SK-N-SH (cell line): Measurements from ENCODE around the gene THSD7A. TPM values are rescaled to one million over a fixed set of nuclear protein-coding genes. Genes with fewer than 3 reads are reported as not detected.

Source experiments
- CTCF ChIA-PET: fragments of 300-600, 350-600 bp; formaldehyde crosslinking; extraction: SDS; loops from one replicate; lab custom pipeline; 2021; lab: Yijun Ruan, JAX
- POLR2A ChIA-PET: fragments of 350-600 bp; sonication (Branson Sonifier 250); formaldehyde crosslinking; extraction: SDS; loops from one replicate; lab custom pipeline; 2020; ENCODE audit warnings: antibody characterized with exemption, inconsistent platforms; lab: Yijun Ruan, JAX
- DNase-seq: peaks from one replicate; pipeline ENCODE4 v3.0.0; 2012
- H2AFZ ChIP-seq: fragments of 200-600 bp; sonication (generic); 2 replicates; pipeline ENCODE4 v1.8.1; 2016; ENCODE audit warnings: antibody characterized with exemption, mild to moderate bottlenecking, low read depth
- H3F3A ChIP-seq: fragments of 200-600 bp; sonication (generic); replicated peaks from 2 replicates; pipeline ENCODE3; 2016; ENCODE audit warnings: antibody characterized with exemption, mild to moderate bottlenecking; ENCODE audit not compliant: insufficient read depth
- H3K27ac ChIP-seq, 2 experiments: fragments of 200-500 bp in 1 of 2; fragments of 200-600 bp in 1 of 2; sonication (Bioruptor generic) in 1 of 2; sonication (generic), shearing (Covaris generic) in 1 of 2; 2 replicates each; pipeline versions ENCODE4 v1.5.1 to v1.6.1; 2014 to 2016; ENCODE audit warnings: low read depth in 2 of 2, inconsistent platforms in 1 of 2, low read length in 1 of 2, mild to moderate bottlenecking in 1 of 2, mixed read lengths in 1 of 2
- H3K27me3 ChIP-seq: fragments of 200-600 bp; sonication (generic), shearing (Covaris generic); 2 replicates; pipeline ENCODE4 v1.6.1; 2016; ENCODE audit warnings: mixed run types; ENCODE audit not compliant: insufficient read depth
- H3K36me3 ChIP-seq, 2 experiments: fragments of 200-500 bp in 1 of 2; fragments of 200-600 bp in 1 of 2; sonication (Bioruptor generic) in 1 of 2; sonication (generic) in 1 of 2; replicated peaks in 1 of 2; 2 replicates each; pipeline versions ENCODE3 to v1.5.1; 2014 to 2016; ENCODE audit warnings: low read length in 1 of 2, mild to moderate bottlenecking in 1 of 2; ENCODE audit not compliant: insufficient read depth in 2 of 2, control insufficient read depth in 1 of 2
- H3K4me1 ChIP-seq, 2 experiments: fragments of 200-500 bp in 1 of 2; fragments of 200-600 bp in 1 of 2; sonication (Bioruptor generic) in 1 of 2; sonication (generic), shearing (Covaris generic) in 1 of 2; 2 replicates each; pipeline versions ENCODE4 v1.5.1 to v1.6.1; 2014 to 2016; ENCODE audit warnings: low read depth in 1 of 2, low read length in 1 of 2, mixed run types in 1 of 2; ENCODE audit not compliant: insufficient read depth in 2 of 2, control insufficient read depth in 1 of 2
- H3K4me2 ChIP-seq: fragments of 200-600 bp; sonication (generic), shearing (Covaris generic); 2 replicates; pipeline ENCODE4 v1.6.1; 2017; ENCODE audit warnings: mixed run types
- H3K4me3 ChIP-seq, 2 experiments: fragments of 200-500 bp in 1 of 2; fragments of 200-600 bp in 1 of 2; sonication (Bioruptor generic) in 1 of 2; sonication (generic), shearing (Covaris generic) in 1 of 2; 2 replicates each; pipeline versions ENCODE4 v1.5.1 to v1.8.1; 2014 to 2016; ENCODE audit warnings: low read depth in 2 of 2, inconsistent platforms in 1 of 2, low read length in 1 of 2, mild to moderate bottlenecking in 1 of 2, mixed read lengths in 1 of 2, moderate library complexity in 1 of 2
- H3K79me2 ChIP-seq: fragments of 200-600 bp; sonication (generic); 2 replicates; pipeline ENCODE4 v1.8.1; 2017; ENCODE audit warnings: mild to moderate bottlenecking; ENCODE audit not compliant: insufficient read depth
- H3K9ac ChIP-seq: fragments of 200-600 bp; sonication (generic); 2 replicates; pipeline ENCODE4 v1.6.1; 2017; ENCODE audit warnings: mixed run types
- H3K9me2 ChIP-seq: fragments of 200-600 bp; sonication (generic); 2 replicates; pipeline ENCODE4 v1.6.1; 2017; ENCODE audit warnings: mixed run types
- H3K9me3 ChIP-seq: fragments of 200-600 bp; sonication (generic); 2 replicates; pipeline ENCODE4 v1.6.1; 2017; ENCODE audit warnings: mixed run types, mild to moderate bottlenecking, moderate library complexity
- H4K20me1 ChIP-seq: fragments of 200-600 bp; sonication (generic); 2 replicates; pipeline ENCODE4 v1.6.1; 2017; ENCODE audit warnings: mild to moderate bottlenecking, mixed run types; ENCODE audit not compliant: insufficient read depth
- CHD2 ChIP-seq: fragments of 150-350 bp; IDR thresholded peaks from 2 replicates; pipeline ENCODE4 v1.6.1; 2018; ENCODE audit warnings: low read length; ENCODE audit not compliant: partially characterized antibody
- ELF1 ChIP-seq: IDR thresholded peaks from 2 replicates; pipeline ENCODE4 v1.4.0; 2012
- EZH2phosphoT487 ChIP-seq: fragments of 200-600 bp; sonication (generic); IDR thresholded peaks from 2 replicates; pipeline ENCODE4 v1.6.1; 2017; ENCODE audit warnings: low read depth, mixed run types, mild to moderate bottlenecking, antibody characterized with exemption, moderate library complexity, borderline replicate concordance
- FOSL2 ChIP-seq: IDR thresholded peaks from 2 replicates; pipeline ENCODE4 v1.4.0; 2012; ENCODE audit warnings: low read depth, mild to moderate bottlenecking, moderate library complexity, borderline replicate concordance
- FOXJ3 ChIP-seq: sonication (generic); formaldehyde crosslinking; IDR thresholded peaks from 2 replicates; pipeline ENCODE4 v1.5.1; 2020; ENCODE audit warnings: mild to moderate bottlenecking, missing genetic modification reagents
- GABPA ChIP-seq: IDR thresholded peaks from 2 replicates; pipeline ENCODE4 v1.4.0; 2012; ENCODE audit warnings: low read depth, mild to moderate bottlenecking
- JUND ChIP-seq: IDR thresholded peaks from 2 replicates; pipeline ENCODE4 v1.4.0; 2012
- MXI1 ChIP-seq: IDR thresholded peaks from 2 replicates; pipeline ENCODE4 v1.6.1; 2012; ENCODE audit warnings: mild to moderate bottlenecking, low read depth, low read length, improper control_type of control experiment
- NRF1 ChIP-seq: IDR thresholded peaks from 2 replicates; pipeline ENCODE4 v1.6.1; 2012; ENCODE audit warnings: low read depth, mild to moderate bottlenecking, low read length
- POLR2AphosphoS5 ChIP-seq: IDR thresholded peaks from 2 replicates; pipeline ENCODE4 v1.6.1; 2012; ENCODE audit warnings: low read depth, low read length
- RAD21 ChIP-seq: IDR thresholded peaks from 2 replicates; pipeline ENCODE4 v1.6.1; 2012; ENCODE audit warnings: mild to moderate bottlenecking, low read length
- RFX5 ChIP-seq: IDR thresholded peaks from 2 replicates; pipeline ENCODE4 v1.6.1; 2012; ENCODE audit warnings: mild to moderate bottlenecking, improper control_type of control experiment, low read length
- RXRA ChIP-seq: IDR thresholded peaks from 2 replicates; pipeline ENCODE4 v1.4.0; 2012; ENCODE audit warnings: low read depth, mild to moderate bottlenecking, borderline replicate concordance
- YY1 ChIP-seq: IDR thresholded peaks from 2 replicates; pipeline ENCODE4 v1.4.0; 2012; ENCODE audit warnings: low read depth, mild to moderate bottlenecking
- polyA plus RNA-seq, 3 experiments: library from polyadenylated mRNA; depleted of rRNA; stranded (reverse); fragments of >200 nt; gene quantifications; 2 replicates each; pipeline ENCODE4 v1.2.3, GENCODE V29; 2012
- TF ChIP-seq, protein P1 (sequence below): IDR thresholded peaks from 2 replicates; pipeline ENCODE4 v1.4.0; 2012; ENCODE audit warnings: low read depth
- TF ChIP-seq, protein P2 (sequence below): fragments of 200-600 bp; sonication (generic); IDR thresholded peaks from 2 replicates; pipeline ENCODE4 v1.6.1; 2017; ENCODE audit warnings: antibody characterized with exemption, mild to moderate bottlenecking, moderate library complexity
- TF ChIP-seq, protein P3 (sequence below): fragments of 150-350 bp; IDR thresholded peaks from 2 replicates; pipeline ENCODE4 v1.6.1; 2016; ENCODE audit warnings: mild to moderate bottlenecking, low read depth, low read length
- TF ChIP-seq, protein P4 (sequence below): IDR thresholded peaks from 2 replicates; pipeline ENCODE4 v1.6.1; 2012; ENCODE audit warnings: mild to moderate bottlenecking, low read depth, low read length, moderate library complexity
- TF ChIP-seq, protein P5 (sequence below): IDR thresholded peaks from 2 replicates; pipeline ENCODE4 v1.4.0; 2012; ENCODE audit warnings: low read depth, borderline replicate concordance

Gene THSD7A
- polyA plus RNA-seq, 1 of the 3 experiments (the other 2 are of a cell fraction), result 0.16 TPM

DNA sequence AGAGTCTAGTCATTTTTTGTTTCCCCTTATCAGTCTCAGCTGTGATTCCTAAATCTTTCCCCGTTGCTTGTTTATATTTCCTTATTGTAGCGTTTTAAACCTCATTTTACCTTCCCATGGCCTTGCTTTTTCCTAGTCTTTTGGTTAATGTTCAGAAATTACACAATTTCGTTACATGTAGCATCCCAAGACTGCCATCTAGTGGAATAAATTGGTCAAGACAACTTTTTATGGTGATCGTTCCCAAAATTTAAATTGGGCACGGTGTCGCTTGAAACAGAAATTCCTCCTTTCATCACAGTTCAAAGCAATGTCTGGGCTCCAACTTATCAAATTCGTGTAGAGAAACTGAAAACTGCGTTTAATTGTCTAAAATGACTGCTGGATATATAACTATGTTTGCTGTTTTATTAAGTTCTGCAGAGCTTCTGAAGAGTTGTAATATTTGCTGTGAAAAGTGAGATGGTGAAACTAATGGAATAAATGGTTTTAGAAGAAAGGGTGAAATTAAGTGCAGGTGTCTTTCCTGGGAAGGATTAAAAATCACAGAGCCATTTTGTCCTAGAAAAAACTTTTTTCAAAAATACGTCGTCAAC is 488.1 kb downstream of the THSD7A start (continued):
- no peak for TF ChIP-seq GABPA
- TF ChIP-seq NRF1, result 0 out of 2 replicates have a peak, but pooled peaks have one; percentile 5
- no peak for TF ChIP-seq POLR2AphosphoS5
- TF ChIP-seq, protein P1, sequence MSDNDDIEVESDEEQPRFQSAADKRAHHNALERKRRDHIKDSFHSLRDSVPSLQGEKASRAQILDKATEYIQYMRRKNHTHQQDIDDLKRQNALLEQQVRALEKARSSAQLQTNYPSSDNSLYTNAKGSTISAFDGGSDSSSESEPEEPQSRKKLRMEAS, result no peak
- no peak for TF ChIP-seq YY1
- TF ChIP-seq RFX5, result peak; percentile 60; the same call in 1 of the 2 replicates
- TF ChIP-seq, protein P2, sequence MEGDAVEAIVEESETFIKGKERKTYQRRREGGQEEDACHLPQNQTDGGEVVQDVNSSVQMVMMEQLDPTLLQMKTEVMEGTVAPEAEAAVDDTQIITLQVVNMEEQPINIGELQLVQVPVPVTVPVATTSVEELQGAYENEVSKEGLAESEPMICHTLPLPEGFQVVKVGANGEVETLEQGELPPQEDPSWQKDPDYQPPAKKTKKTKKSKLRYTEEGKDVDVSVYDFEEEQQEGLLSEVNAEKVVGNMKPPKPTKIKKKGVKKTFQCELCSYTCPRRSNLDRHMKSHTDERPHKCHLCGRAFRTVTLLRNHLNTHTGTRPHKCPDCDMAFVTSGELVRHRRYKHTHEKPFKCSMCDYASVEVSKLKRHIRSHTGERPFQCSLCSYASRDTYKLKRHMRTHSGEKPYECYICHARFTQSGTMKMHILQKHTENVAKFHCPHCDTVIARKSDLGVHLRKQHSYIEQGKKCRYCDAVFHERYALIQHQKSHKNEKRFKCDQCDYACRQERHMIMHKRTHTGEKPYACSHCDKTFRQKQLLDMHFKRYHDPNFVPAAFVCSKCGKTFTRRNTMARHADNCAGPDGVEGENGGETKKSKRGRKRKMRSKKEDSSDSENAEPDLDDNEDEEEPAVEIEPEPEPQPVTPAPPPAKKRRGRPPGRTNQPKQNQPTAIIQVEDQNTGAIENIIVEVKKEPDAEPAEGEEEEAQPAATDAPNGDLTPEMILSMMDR, result peak; percentile 95
- no peak for TF ChIP-seq EZH2phosphoT487
- TF ChIP-seq, protein P3, sequence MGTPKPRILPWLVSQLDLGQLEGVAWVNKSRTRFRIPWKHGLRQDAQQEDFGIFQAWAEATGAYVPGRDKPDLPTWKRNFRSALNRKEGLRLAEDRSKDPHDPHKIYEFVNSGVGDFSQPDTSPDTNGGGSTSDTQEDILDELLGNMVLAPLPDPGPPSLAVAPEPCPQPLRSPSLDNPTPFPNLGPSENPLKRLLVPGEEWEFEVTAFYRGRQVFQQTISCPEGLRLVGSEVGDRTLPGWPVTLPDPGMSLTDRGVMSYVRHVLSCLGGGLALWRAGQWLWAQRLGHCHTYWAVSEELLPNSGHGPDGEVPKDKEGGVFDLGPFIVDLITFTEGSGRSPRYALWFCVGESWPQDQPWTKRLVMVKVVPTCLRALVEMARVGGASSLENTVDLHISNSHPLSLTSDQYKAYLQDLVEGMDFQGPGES, result no peak
- TF ChIP-seq, protein P4, sequence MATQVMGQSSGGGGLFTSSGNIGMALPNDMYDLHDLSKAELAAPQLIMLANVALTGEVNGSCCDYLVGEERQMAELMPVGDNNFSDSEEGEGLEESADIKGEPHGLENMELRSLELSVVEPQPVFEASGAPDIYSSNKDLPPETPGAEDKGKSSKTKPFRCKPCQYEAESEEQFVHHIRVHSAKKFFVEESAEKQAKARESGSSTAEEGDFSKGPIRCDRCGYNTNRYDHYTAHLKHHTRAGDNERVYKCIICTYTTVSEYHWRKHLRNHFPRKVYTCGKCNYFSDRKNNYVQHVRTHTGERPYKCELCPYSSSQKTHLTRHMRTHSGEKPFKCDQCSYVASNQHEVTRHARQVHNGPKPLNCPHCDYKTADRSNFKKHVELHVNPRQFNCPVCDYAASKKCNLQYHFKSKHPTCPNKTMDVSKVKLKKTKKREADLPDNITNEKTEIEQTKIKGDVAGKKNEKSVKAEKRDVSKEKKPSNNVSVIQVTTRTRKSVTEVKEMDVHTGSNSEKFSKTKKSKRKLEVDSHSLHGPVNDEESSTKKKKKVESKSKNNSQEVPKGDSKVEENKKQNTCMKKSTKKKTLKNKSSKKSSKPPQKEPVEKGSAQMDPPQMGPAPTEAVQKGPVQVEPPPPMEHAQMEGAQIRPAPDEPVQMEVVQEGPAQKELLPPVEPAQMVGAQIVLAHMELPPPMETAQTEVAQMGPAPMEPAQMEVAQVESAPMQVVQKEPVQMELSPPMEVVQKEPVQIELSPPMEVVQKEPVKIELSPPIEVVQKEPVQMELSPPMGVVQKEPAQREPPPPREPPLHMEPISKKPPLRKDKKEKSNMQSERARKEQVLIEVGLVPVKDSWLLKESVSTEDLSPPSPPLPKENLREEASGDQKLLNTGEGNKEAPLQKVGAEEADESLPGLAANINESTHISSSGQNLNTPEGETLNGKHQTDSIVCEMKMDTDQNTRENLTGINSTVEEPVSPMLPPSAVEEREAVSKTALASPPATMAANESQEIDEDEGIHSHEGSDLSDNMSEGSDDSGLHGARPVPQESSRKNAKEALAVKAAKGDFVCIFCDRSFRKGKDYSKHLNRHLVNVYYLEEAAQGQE, result no peak
- no peak for TF ChIP-seq MXI1
- no peak for TF ChIP-seq FOXJ3 (CRISPR knock-in tag)
- TF ChIP-seq ELF1, result no peak
- TF ChIP-seq RAD21, result peak; percentile 93
- TF ChIP-seq, all 33 proteins: peak for 7

DNA sequence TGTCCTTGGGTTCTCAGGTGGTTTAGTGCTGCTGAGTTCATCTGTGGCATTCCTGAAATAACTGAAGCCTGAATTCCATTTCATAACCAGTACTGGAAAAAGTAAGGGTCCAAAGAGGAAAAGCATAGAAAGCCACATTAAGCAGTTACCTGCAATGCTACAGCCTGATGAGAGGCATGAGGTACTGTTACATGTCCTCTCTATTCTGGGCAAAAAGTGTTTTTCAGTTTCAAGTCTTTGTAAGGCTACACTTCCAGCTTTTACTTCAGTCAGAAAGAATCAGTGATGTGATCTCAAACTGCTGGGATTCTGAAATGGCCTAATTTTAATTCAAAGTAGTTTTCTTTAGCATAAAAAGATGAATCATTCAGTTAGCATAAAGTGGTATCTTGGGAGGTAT is 488.9 kb downstream of the THSD7A start:
- Histone ChIP-seq H3K4me2 (no peak overlapping the region), H3K4me1 (peaks cover 0 to 3% of the 10 kb centered on the region in 2 experiments; a peak in 2 of 4 replicates), H3K9me3 (no peaks in the 10 kb centered on the region), H2AFZ (no peak overlapping the region), H3F3A (no peaks in the 10 kb centered on the region), H3K4me3 (no peak overlapping the region), H3K36me3 (no peaks in the 10 kb centered on the region), H3K9ac (no peak overlapping the region), H3K9me2 (no peaks in the 10 kb centered on the region), H3K27me3 (no peaks in the 10 kb centered on the region), H3K27ac (no peak overlapping the region), H4K20me1 (no peaks in the 10 kb centered on the region), H3K79me2 (no peaks in the 10 kb centered on the region)
- ChIA-PET POLR2A (no interaction called here), CTCF (interaction anchor here (0.6 to 3.7 kb wide), 38 partner anchors 9 to 931 kb away, joined by 3 to 58 read pairs (median 3); no protein-coding TSS in a partner anchor)
- no peak for DNase-seq
- TF ChIP-seq CHD2 (no peak), JUND (no peak), RXRA (no peak), FOSL2 (no peak), EZH2phosphoT487 (no peak), FOXJ3 (CRISPR knock-in tag) (no peak)
- TF ChIP-seq, protein P2, result no peak
- TF ChIP-seq, protein P5, sequence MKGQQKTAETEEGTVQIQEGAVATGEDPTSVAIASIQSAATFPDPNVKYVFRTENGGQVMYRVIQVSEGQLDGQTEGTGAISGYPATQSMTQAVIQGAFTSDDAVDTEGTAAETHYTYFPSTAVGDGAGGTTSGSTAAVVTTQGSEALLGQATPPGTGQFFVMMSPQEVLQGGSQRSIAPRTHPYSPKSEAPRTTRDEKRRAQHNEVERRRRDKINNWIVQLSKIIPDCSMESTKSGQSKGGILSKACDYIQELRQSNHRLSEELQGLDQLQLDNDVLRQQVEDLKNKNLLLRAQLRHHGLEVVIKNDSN, result no peak
